GM23338 (cell line): Measurements from ENCODE around the gene GBX1. TPM values are rescaled to one million over a fixed set of nuclear protein-coding genes. Genes with fewer than 3 reads are reported as not detected.

Experiments used
- ATAC-seq: fragments of 200-7000 bp; cut with Tn5 transposase; 3 replicates; pipeline ENCODE4 v1.9.1; 2020
- DNase-seq: peaks from one replicate; pipeline ENCODE4 v3.0.0-alpha.2; 2015; ENCODE audit warnings: low spot score
- H2AFZ ChIP-seq: fragments of 200-600 bp; sonication (generic); 2 replicates; pipeline ENCODE4 v1.8.0; 2016; ENCODE audit warnings: antibody characterized with exemption, mild to moderate bottlenecking, moderate library complexity
- H3F3A ChIP-seq: fragments of 200-600 bp; sonication (generic); replicated peaks from 2 replicates; pipeline ENCODE4 v1.8.0; 2017; ENCODE audit warnings: antibody characterized with exemption, mixed run types, low read depth
- H3K27ac ChIP-seq: fragments of 200-600 bp; sonication (generic); 2 replicates; pipeline ENCODE4 v1.6.1; 2016; ENCODE audit warnings: low read depth
- H3K27me3 ChIP-seq: fragments of 200-600 bp; sonication (generic); 2 replicates; pipeline ENCODE4 v1.8.0; 2016; ENCODE audit warnings: mild to moderate bottlenecking, mixed run types, moderate library complexity; ENCODE audit not compliant: insufficient read depth
- H3K36me3 ChIP-seq: fragments of 200-600 bp; sonication (generic); 2 replicates; pipeline ENCODE4 v1.8.0; 2016; ENCODE audit warnings: mild to moderate bottlenecking; ENCODE audit not compliant: insufficient read depth
- H3K4me1 ChIP-seq: fragments of 200-600 bp; sonication (generic); 2 replicates; pipeline ENCODE4 v1.8.0; 2016; ENCODE audit warnings: mild to moderate bottlenecking, moderate library complexity; ENCODE audit not compliant: insufficient read depth
- H3K4me2 ChIP-seq: fragments of 200-600 bp; sonication (generic); 2 replicates; pipeline ENCODE4 v1.7.1; 2017; ENCODE audit warnings: mixed run types
- H3K4me3 ChIP-seq: fragments of 200-600 bp; sonication (generic); 2 replicates; pipeline ENCODE4 v1.6.1; 2016; ENCODE audit warnings: mixed run types
- H3K79me2 ChIP-seq: fragments of 200-600 bp; sonication (generic); replicated peaks from 2 replicates; pipeline ENCODE4 v1.8.0; 2017; ENCODE audit warnings: mild to moderate bottlenecking; ENCODE audit not compliant: insufficient read depth
- H3K9me2 ChIP-seq: fragments of 200-600 bp; sonication (generic); 2 replicates; pipeline ENCODE4 v1.8.0; 2017; ENCODE audit not compliant: insufficient read depth
- H4K20me1 ChIP-seq: fragments of 200-600 bp; sonication (generic); replicated peaks from 2 replicates; pipeline ENCODE4 v1.8.0; 2017; ENCODE audit warnings: mild to moderate bottlenecking; ENCODE audit not compliant: insufficient read depth
- H3K27ac Mint-ChIP-seq: 2 replicates; pipeline ENCODE4 v1.8.0; 2020; ENCODE audit warnings: inconsistent platforms, mild to moderate bottlenecking, moderate library complexity, mixed read lengths
- H3K27me3 Mint-ChIP-seq: 3 replicates; pipeline ENCODE4 v1.8.0; 2022; ENCODE audit warnings: low read depth, mild to moderate bottlenecking, moderate library complexity, mixed read lengths, inconsistent platforms; ENCODE audit not compliant: insufficient read depth, poor library complexity
- H3K36me3 Mint-ChIP-seq: 3 replicates; pipeline ENCODE4 v1.8.0; 2021; ENCODE audit warnings: low read depth, mild to moderate bottlenecking, inconsistent platforms, moderate library complexity, mixed read lengths
- H3K4me1 Mint-ChIP-seq: 3 replicates; pipeline ENCODE4 v1.8.0; 2020; ENCODE audit warnings: mild to moderate bottlenecking, inconsistent platforms, mixed read lengths
- H3K4me3 Mint-ChIP-seq: 3 replicates; pipeline ENCODE4 v1.8.0; 2021; ENCODE audit warnings: moderate library complexity, mild to moderate bottlenecking, inconsistent platforms, mixed read lengths
- H3K9me3 Mint-ChIP-seq: 3 replicates; pipeline ENCODE4 v1.8.0; 2020; ENCODE audit warnings: moderate library complexity, mild to moderate bottlenecking, inconsistent platforms, mixed read lengths
- CREB1 ChIP-seq: fragments of 250-450 bp; sonication (Bioruptor Pico); IDR thresholded peaks from 2 replicates; pipeline ENCODE4 v1.5.0; 2020; ENCODE audit warnings: low read depth, mild to moderate bottlenecking, moderate library complexity
- EZH2 ChIP-seq: fragments of 200-600 bp; sonication (generic); IDR thresholded peaks from one replicate; pipeline ENCODE4 v1.8.0; 2017; ENCODE audit warnings: antibody characterized with exemption, mild to moderate bottlenecking, low read depth; ENCODE audit not compliant: unreplicated experiment
- EZH2phosphoT487 ChIP-seq: fragments of 200-600 bp; sonication (generic); IDR thresholded peaks from one replicate; pipeline ENCODE4 v1.8.1; 2018; ENCODE audit warnings: antibody characterized with exemption; ENCODE audit not compliant: unreplicated experiment
- JUNB ChIP-seq: IDR thresholded peaks from one replicate; pipeline ENCODE4 v1.6.1; 2016; ENCODE audit warnings: antibody characterized with exemption; ENCODE audit not compliant: unreplicated experiment
- NANOG ChIP-seq: IDR thresholded peaks from 2 replicates; pipeline ENCODE4 v1.6.1; 2016; ENCODE audit warnings: antibody characterized with exemption, borderline replicate concordance
- POLR2AphosphoS5 ChIP-seq: IDR thresholded peaks from 2 replicates; pipeline ENCODE4 v1.6.1; 2016; ENCODE audit warnings: antibody characterized with exemption, low read depth
- STAT1 ChIP-seq: IDR thresholded peaks from one replicate; pipeline ENCODE4 v1.6.1; 2016; ENCODE audit warnings: antibody characterized with exemption; ENCODE audit not compliant: unreplicated experiment
- ZNF114 ChIP-seq: fragments of 250-450 bp; sonication (Bioruptor Pico); IDR thresholded peaks from 2 replicates; pipeline ENCODE4 v1.5.0; 2020; ENCODE audit warnings: mild to moderate bottlenecking, moderate library complexity
- ZNF331 ChIP-seq: fragments of 250-450 bp; sonication (Bioruptor Pico); IDR thresholded peaks from 2 replicates; pipeline ENCODE4 v1.5.0; 2020; ENCODE audit warnings: low read depth, mild to moderate bottlenecking, moderate library complexity
- polyA plus RNA-seq: library from polyadenylated mRNA; unstranded; fragments of >200 nt; fragmentation: Nextera tagmentation; extraction: Ambion mirVana; gene quantifications from 2 replicates; pipeline ENCODE4 v1.2.1, GENCODE V29; 2016
- total RNA-seq: library from RNA; depleted of rRNA; stranded (reverse); fragments of >200 nt; shearing (Covaris generic); gene quantifications from 2 replicates; pipeline ENCODE4 v1.2.3, GENCODE V29; 2014
- TF ChIP-seq, protein P1 (sequence below): fragments of 250-450 bp; sonication (Bioruptor Pico); IDR thresholded peaks from 2 replicates; pipeline ENCODE4 v1.5.0; 2020; ENCODE audit warnings: mild to moderate bottlenecking, moderate library complexity
- TF ChIP-seq, protein P2 (sequence below): IDR thresholded peaks from 2 replicates; pipeline ENCODE4 v1.6.1; 2016; ENCODE audit warnings: antibody characterized with exemption
- TF ChIP-seq, protein P3 (sequence below), 2 experiments: fragments of 200-600 bp in 1 of 2; sonication (generic) in 1 of 2; conservative IDR thresholded peaks; 2 replicates each; pipeline versions ENCODE4 v1.5.1 to v1.6.1; 2016 to 2017; ENCODE audit warnings: antibody characterized with exemption in 2 of 2, low read depth in 2 of 2, mild to moderate bottlenecking in 2 of 2, moderate library complexity in 1 of 2
- TF ChIP-seq, protein P4 (sequence below): IDR thresholded peaks from one replicate; pipeline ENCODE4 v1.6.1; 2018; ENCODE audit warnings: antibody characterized with exemption; ENCODE audit not compliant: unreplicated experiment

Gene GBX1
- total and polyA plus RNA-seq, 2 experiments from 2014 or later: 0.24 TPM; not detected in 1

DNA sequence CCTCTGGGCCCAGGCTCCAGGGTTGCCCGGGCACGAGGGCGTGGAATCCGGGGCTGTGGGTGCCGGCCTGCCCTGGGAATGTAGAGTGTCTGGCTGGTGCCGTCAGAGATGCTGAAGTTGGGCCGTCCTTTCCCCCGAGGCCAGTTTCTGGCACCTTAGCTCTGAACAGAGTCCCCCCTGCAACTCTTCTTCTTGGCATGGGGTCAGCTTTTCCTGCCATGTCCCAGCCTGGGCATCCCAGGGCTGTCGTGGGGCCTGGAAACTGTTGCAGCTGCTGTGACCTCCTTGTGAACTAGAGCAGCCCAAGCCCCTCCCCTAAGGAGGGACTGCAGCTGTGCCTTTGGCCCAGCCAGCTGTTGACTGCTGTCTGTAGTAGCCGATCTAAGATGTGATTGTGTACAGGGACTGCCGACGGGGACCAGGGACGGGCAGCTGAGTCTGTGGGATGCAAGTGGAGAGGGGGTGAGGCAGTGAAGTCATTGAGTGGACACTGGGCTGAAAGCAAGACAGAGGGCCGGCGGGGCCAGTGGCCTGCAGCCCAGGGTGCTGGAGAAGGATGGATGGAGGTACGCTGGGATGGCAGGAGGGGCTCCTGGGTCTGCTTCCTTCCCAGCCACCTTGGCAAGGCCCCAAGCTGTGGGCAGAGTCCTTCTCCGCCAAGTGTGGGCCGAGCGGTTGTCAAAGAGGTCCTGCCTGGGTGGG, 35.8 kb downstream of the GBX1 start:
- ATAC-seq (no peak), DNase-seq (no peak)
- Histone ChIP-seq H3K4me3 (no peak overlapping the region), H3K36me3 (no peaks in the 10 kb centered on the region), H2AFZ (no peak overlapping the region), H3K79me2 (no peaks in the 10 kb centered on the region), H3K27ac (no peak overlapping the region), H3K4me1 (peaks cover 2% of the 10 kb centered on the region), H3K27me3 (peaks cover 8% of the 10 kb centered on the region), H3K4me2 (no peak overlapping the region), H3F3A (0 out of 2 replicates have a peak, but pooled peaks cover 3% of the 10 kb centered on the region), H3K9me2 (no peaks in the 10 kb centered on the region), H4K20me1 (peaks cover 11% of the 10 kb centered on the region)
- peaks cover 16% of the 10 kb centered on the region for H3K4me1 Mint-ChIP-seq
- TF ChIP-seq NANOG: no peak
- TF ChIP-seq, protein P1, sequence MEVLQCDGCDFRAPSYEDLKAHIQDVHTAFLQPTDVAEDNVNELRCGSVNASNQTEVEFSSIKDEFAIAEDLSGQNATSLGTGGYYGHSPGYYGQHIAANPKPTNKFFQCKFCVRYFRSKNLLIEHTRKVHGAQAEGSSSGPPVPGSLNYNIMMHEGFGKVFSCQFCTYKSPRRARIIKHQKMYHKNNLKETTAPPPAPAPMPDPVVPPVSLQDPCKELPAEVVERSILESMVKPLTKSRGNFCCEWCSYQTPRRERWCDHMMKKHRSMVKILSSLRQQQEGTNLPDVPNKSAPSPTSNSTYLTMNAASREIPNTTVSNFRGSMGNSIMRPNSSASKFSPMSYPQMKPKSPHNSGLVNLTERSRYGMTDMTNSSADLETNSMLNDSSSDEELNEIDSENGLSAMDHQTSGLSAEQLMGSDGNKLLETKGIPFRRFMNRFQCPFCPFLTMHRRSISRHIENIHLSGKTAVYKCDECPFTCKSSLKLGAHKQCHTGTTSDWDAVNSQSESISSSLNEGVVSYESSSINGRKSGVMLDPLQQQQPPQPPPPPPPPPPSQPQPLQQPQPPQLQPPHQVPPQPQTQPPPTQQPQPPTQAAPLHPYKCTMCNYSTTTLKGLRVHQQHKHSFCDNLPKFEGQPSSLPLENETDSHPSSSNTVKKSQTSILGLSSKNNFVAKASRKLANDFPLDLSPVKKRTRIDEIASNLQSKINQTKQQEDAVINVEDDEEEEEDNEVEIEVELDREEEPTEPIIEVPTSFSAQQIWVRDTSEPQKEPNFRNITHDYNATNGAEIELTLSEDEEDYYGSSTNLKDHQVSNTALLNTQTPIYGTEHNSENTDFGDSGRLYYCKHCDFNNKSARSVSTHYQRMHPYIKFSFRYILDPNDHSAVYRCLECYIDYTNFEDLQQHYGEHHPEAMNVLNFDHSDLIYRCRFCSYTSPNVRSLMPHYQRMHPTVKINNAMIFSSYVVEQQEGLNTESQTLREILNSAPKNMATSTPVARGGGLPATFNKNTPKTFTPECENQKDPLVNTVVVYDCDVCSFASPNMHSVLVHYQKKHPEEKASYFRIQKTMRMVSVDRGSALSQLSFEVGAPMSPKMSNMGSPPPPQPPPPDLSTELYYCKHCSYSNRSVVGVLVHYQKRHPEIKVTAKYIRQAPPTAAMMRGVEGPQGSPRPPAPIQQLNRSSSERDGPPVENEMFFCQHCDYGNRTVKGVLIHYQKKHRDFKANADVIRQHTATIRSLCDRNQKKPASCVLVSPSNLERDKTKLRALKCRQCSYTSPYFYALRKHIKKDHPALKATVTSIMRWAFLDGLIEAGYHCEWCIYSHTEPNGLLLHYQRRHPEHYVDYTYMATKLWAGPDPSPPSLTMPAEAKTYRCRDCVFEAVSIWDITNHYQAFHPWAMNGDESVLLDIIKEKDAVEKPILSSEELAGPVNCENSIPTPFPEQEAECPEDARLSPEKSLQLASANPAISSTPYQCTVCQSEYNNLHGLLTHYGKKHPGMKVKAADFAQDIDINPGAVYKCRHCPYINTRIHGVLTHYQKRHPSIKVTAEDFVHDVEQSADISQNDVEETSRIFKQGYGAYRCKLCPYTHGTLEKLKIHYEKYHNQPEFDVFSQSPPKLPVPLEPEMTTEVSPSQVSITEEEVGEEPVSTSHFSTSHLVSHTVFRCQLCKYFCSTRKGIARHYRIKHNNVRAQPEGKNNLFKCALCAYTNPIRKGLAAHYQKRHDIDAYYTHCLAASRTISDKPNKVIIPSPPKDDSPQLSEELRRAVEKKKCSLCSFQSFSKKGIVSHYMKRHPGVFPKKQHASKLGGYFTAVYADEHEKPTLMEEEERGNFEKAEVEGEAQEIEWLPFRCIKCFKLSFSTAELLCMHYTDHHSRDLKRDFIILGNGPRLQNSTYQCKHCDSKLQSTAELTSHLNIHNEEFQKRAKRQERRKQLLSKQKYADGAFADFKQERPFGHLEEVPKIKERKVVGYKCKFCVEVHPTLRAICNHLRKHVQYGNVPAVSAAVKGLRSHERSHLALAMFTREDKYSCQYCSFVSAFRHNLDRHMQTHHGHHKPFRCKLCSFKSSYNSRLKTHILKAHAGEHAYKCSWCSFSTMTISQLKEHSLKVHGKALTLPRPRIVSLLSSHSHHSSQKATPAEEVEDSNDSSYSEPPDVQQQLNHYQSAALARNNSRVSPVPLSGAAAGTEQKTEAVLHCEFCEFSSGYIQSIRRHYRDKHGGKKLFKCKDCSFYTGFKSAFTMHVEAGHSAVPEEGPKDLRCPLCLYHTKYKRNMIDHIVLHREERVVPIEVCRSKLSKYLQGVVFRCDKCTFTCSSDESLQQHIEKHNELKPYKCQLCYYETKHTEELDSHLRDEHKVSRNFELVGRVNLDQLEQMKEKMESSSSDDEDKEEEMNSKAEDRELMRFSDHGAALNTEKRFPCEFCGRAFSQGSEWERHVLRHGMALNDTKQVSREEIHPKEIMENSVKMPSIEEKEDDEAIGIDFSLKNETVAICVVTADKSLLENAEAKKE: no peak
- TF ChIP-seq, protein P2, sequence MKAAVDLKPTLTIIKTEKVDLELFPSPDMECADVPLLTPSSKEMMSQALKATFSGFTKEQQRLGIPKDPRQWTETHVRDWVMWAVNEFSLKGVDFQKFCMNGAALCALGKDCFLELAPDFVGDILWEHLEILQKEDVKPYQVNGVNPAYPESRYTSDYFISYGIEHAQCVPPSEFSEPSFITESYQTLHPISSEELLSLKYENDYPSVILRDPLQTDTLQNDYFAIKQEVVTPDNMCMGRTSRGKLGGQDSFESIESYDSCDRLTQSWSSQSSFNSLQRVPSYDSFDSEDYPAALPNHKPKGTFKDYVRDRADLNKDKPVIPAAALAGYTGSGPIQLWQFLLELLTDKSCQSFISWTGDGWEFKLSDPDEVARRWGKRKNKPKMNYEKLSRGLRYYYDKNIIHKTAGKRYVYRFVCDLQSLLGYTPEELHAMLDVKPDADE: no peak
- TF ChIP-seq, protein P3, sequence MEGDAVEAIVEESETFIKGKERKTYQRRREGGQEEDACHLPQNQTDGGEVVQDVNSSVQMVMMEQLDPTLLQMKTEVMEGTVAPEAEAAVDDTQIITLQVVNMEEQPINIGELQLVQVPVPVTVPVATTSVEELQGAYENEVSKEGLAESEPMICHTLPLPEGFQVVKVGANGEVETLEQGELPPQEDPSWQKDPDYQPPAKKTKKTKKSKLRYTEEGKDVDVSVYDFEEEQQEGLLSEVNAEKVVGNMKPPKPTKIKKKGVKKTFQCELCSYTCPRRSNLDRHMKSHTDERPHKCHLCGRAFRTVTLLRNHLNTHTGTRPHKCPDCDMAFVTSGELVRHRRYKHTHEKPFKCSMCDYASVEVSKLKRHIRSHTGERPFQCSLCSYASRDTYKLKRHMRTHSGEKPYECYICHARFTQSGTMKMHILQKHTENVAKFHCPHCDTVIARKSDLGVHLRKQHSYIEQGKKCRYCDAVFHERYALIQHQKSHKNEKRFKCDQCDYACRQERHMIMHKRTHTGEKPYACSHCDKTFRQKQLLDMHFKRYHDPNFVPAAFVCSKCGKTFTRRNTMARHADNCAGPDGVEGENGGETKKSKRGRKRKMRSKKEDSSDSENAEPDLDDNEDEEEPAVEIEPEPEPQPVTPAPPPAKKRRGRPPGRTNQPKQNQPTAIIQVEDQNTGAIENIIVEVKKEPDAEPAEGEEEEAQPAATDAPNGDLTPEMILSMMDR (conservative IDR thresholded peaks at IDR 0.05; ENCODE audit: low read depth in 2 of 2): no peak
- TF ChIP-seq JUNB: no peak
- TF ChIP-seq ZNF114 (CRISPR knock-in tag): no peak
- TF ChIP-seq EZH2: no peak
- TF ChIP-seq EZH2phosphoT487: no peak
- TF ChIP-seq POLR2AphosphoS5: no peak
- TF ChIP-seq STAT1: no peak
- TF ChIP-seq, protein P4, sequence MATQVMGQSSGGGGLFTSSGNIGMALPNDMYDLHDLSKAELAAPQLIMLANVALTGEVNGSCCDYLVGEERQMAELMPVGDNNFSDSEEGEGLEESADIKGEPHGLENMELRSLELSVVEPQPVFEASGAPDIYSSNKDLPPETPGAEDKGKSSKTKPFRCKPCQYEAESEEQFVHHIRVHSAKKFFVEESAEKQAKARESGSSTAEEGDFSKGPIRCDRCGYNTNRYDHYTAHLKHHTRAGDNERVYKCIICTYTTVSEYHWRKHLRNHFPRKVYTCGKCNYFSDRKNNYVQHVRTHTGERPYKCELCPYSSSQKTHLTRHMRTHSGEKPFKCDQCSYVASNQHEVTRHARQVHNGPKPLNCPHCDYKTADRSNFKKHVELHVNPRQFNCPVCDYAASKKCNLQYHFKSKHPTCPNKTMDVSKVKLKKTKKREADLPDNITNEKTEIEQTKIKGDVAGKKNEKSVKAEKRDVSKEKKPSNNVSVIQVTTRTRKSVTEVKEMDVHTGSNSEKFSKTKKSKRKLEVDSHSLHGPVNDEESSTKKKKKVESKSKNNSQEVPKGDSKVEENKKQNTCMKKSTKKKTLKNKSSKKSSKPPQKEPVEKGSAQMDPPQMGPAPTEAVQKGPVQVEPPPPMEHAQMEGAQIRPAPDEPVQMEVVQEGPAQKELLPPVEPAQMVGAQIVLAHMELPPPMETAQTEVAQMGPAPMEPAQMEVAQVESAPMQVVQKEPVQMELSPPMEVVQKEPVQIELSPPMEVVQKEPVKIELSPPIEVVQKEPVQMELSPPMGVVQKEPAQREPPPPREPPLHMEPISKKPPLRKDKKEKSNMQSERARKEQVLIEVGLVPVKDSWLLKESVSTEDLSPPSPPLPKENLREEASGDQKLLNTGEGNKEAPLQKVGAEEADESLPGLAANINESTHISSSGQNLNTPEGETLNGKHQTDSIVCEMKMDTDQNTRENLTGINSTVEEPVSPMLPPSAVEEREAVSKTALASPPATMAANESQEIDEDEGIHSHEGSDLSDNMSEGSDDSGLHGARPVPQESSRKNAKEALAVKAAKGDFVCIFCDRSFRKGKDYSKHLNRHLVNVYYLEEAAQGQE: no peak
- no peak for TF ChIP-seq CREB1
- no peak for TF ChIP-seq ZNF331 (CRISPR knock-in tag)
- no peaks in the 10 kb centered on the region for H3K9me3 Mint-ChIP-seq
- peaks cover 30% of the 10 kb centered on the region for H3K36me3 Mint-ChIP-seq
- H3K4me3 Mint-ChIP-seq: no peak overlapping the region
- peaks cover 21% of the 10 kb centered on the region for H3K27me3 Mint-ChIP-seq
- no peak overlapping the region for H3K27ac Mint-ChIP-seq
